HG02938 (cell line): ENCODE results near the gene DHX36.

Source experiments
- ATAC-seq: cut with Tn5 transposase; IDR thresholded peaks from one replicate; pipeline ENCODE4 v1.9.1; 2021; ENCODE audit warnings: mild to moderate bottlenecking, moderate library complexity; ENCODE audit not compliant: unreplicated experiment

DHX36 gene

GRCh38 chr3:154294016-154294415 lies 30.3 kb downstream of the DHX36 start:
- ATAC-seq = no peak

- no peak for ATAC-seq
These were observed 34.1 kb downstream of the DHX36 start for GRCh38 chr3:154290187-154290586.

DNA sequence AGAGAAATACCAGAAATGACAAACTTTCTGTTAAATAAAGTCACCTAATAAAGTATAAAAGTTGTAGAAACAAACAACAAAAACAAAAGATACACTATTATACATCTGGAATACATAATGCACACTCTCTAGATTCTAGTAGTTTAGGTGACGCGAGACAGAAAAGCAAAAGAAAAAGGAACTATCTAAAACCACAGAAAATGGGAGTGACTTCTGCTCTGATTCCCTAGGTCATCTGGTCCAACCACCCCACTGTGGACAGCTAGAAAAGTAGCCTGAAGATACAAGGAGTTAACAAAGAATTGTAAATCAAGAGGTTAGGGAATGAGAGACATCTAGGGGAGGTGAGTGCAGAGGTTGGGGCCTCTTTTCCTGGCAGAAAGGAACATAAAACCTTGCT lies 39.1 kb downstream of the DHX36 start:
- no peak for ATAC-seq

- ATAC-seq = no peak
These were observed 44.1 kb downstream of the DHX36 start for GRCh38 chr3:154280161-154280560.

- ATAC-seq = no peak
These were observed 48.3 kb downstream of the DHX36 start for GRCh38 chr3:154275965-154276364.

GRCh38 chr3:154275292-154275691 lies 49.0 kb downstream of the DHX36 start:
- ATAC-seq = no peak

DNA sequence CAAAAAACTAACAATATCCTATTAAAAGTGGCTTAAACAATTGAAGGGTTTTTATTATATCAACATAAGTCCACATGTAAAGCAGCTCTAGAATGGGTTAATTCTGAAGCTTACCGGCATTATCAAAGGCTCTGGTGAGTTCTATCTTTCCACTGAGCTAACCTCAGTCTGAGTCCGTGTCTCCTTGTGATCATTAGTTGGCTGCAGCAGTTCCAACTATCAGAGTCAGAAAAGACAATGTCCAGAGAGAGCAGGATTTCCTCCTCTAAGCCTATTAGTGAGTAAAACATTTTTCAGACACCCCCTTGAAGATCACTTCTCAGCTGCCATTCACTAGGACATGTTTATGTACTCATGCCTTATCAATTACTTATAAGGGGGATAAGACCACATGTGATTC lies 49.9 kb downstream of the DHX36 start:
- ATAC-seq = no peak

- no peak for ATAC-seq
These were observed 50.9 kb downstream of the DHX36 start for GRCh38 chr3:154273381-154273780.

DNA sequence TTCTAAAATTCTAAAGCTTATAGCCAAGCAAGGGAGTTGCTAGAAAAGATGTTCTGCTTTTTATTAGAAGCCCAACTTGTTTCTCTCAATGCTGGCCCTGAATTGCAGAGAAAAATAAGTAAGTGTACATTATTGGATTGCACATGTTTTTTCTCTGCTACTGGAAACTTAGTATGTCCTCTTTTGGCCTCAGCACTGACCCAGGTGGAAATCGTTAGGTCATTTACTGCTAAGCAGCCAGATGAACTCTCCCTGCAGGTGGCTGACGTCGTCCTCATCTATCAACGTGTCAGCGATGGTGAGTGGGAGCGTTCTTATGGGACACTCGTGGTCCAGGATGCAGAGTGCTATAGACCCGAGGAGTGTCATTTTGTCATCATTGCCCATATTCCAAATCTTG lies 69.8 kb downstream of the DHX36 start:
- ATAC-seq = no peak

DNA sequence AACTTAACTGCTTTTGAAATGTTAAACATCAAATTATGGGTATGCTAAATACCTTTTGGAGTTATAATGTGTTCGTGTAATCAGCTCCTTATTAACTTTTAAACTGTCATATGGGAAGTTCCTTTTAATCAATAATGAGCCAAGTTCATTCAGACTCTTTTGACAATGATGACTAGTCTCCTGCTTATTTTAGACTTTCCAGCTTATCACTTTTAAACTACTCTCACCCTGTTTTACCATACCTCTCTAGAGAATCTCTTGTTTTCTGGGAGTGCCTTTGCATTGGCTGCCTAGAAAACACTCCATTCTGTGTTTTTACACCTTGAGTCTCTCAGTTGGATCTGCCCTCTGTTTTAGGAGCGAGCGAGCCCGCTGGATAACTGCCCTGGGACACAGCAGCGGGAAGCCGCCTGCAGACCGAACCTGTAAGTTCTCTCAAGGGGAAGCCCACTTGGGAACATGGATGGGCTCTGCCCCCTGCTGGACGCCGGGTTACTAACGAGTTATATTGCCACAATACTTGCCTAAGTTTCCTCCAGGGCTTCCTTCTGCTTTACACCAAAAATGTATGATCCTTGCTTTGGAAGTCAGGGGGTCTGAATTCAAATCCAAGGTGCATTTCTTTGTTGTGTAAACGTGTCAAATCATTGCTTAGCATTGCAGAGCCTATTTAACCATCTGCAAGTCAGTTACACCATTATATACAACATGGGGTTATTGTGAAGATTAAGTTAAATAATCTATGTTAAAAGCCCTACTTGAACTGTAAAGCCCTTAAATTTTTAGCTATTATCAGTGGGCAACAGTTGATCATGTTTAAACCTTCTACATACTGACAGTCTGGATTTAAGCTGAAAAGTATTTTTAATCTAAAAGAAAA lies 71.3 kb downstream of the DHX36 start:
- ATAC-seq = peak; percentile 93

GRCh38 chr3:154251610-154252009 lies 72.7 kb downstream of the DHX36 start:
- ATAC-seq = no peak

- ATAC-seq = no peak
These were observed 74.0 kb downstream of the DHX36 start for GRCh38 chr3:154250291-154250690.

DNA sequence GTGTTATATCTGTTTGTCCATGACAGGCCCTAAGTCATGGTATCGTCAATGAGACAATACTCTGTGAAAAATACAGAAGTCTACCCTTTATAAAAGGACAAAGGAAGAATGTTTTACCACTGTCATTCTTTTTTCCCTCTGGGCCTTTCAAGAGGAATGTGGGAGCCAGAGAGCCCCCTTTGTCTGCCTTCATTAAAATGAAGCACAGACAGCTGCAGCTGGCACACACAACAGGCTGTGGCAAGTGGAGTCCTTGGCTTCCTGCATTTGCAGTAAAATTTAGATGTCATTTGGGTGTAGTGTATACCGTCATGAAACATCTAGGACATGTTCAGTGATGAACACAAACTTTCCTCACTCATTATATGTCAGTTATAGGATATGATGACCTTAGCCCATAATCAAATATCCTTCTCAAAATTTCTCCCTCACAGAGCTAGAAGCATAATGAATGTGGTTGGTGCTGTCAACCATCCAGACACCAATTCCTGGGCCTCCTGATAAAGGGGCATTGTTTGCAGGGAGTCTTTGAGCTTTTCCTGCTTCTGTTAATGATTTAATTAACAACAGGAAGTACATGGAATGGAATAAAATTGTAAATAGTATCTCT lies 76.4 kb downstream of the DHX36 start:
- ATAC-seq = no peak

- ATAC-seq = no peak
These were observed 79.6 kb downstream of the DHX36 start for GRCh38 chr3:154244644-154245043.

DNA sequence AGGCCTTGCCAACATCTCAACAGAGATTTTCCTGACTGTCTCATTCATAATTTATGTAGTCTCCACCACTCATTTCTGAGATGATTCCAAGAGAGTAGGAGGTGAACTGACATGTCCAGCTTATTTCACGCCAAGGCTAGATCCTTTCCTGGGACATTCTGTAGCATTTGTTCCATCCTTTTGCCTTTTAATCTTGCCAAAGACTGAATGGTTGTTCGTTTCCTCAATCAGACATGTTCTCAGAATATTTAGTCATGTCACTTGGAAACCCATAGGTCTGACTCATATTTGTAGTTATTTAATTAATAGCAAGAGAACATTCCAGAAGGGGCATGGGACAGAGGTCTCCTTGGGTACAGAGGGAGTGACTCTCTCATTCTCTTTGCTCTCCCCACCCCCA lies 80.9 kb downstream of the DHX36 start:
- ATAC-seq = no peak

DNA sequence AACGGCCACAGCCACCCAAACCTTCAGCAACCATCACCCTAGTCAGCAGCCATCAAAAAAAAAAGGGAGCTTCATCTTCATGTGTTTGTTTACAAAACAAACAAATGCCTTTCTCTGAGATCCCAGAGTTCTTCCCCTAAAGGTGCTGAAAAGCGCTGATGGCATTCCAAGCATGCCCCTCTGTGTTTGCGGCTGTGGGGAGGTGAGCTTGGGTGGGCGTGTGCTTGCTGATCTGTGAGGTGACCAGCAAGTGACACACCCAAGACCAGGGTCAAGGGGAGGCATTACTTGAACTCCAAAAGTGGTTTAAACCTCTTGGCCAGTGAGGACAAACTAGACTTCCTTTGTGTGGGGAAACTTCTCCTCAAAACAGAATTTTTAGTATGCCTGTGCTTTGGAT lies 81.5 kb downstream of the DHX36 start:
- ATAC-seq = no peak

DNA sequence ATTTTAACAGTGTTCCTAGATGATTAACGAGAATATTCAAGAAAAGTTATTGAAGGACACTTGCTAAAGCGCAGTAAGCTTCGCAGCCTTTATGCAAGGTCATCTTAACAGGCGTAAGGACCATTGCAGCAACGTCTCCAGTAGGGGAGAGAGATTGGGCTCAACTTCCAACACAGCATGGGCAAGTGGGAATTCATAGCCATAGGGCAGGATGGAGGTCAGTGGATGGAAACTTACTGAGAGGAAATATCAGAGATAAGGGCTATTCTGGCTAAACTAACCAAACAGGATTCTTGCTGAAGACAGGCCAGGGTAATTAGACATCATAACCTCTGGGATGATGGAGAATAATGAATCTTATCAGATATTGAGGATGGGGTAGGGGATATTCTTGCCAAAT lies 82.8 kb downstream of the DHX36 start:
- ATAC-seq = no peak

- ATAC-seq = no peak
These were observed 84.1 kb downstream of the DHX36 start for GRCh38 chr3:154240235-154240634.

GRCh38 chr3:154236331-154236730 lies 88.0 kb downstream of the DHX36 start:
- no peak for ATAC-seq

GRCh38 chr3:154235330-154235729 lies 89.0 kb downstream of the DHX36 start:
- no peak for ATAC-seq

GRCh38 chr3:154229217-154229590 lies 95.1 kb downstream of the DHX36 start:
- ATAC-seq = no peak

GRCh38 chr3:154228561-154229216 lies 95.6 kb downstream of the DHX36 start:
- ATAC-seq = no peak
